ENCODE data around the gene GANC. TPM values are rescaled to one million over a fixed set of nuclear protein-coding genes. Genes with fewer than 3 reads are reported as not detected.

GANC gene
- polyA plus RNA-seq, 6 donors from 2014 or later: 20.8 to 48.7 (median 36.6) TPM

- no peak for DNase-seq
- Mint-ChIP-seq H3K4me3 (no peak overlapping the region), H3K9me3 (no peaks in the 10 kb centered on the region), H3K4me1 (peaks cover 7 to 12% (median 7%) of the 10 kb centered on the region in 3 donors), H3K36me3 (peaks cover 14 to 40% of the 10 kb centered on the region in 2 donors), H3K27ac (peak overlapping the region in 2 of 6 donors; percentile 31 to 39), H3K27me3 (no peaks in the 10 kb centered on the region)
- no peak for ATAC-seq (ENCODE audit: low read depth in 2 of 2)
Measured at GRCh38 chr15:42404461-42405235, 131.6 kb downstream of the GANC start.

- H3K27me3 Mint-ChIP-seq: no peaks in the 10 kb centered on the region
- H3K4me1 Mint-ChIP-seq: peaks cover 4 to 6% (median 6%) of the 10 kb centered on the region in 3 donors
- H3K27ac Mint-ChIP-seq: no peak overlapping the region
- no peaks in the 10 kb centered on the region for H3K9me3 Mint-ChIP-seq
- H3K4me3 Mint-ChIP-seq: no peak overlapping the region
- ATAC-seq (ENCODE audit: low read depth in 2 of 2) (no peak), DNase-seq (no peak)
- peaks cover 9 to 27% of the 10 kb centered on the region in 2 donors for H3K36me3 Mint-ChIP-seq
Measured at GRCh38 chr15:42405863-42406482, 133.0 kb downstream of the GANC start.

Other genes with a start within 250 kb of the GANC start
- not detected for gene PLA2G4D, start 178.6 kb upstream of the GANC start, polyA plus RNA-seq (ENCODE audit: low read depth in 6 of 6)
- gene PLA2G4F, start 116.6 kb upstream of the GANC start, polyA plus RNA-seq (ENCODE audit: low read depth in 6 of 6): not detected
- 10 to 100 TPM; 14.9 to 42.7 (median 28.9) TPM for gene VPS39, start 64.9 kb upstream of the GANC start, polyA plus RNA-seq (ENCODE audit: low read depth in 6 of 6)
- gene TMEM87A, start 232 bp downstream of the GANC start, polyA plus RNA-seq (ENCODE audit: low read depth in 6 of 6): 10 to 100 TPM; 37.5 to 66.8 (median 48.7) TPM
- gene CAPN3, start 86.3 kb downstream of the GANC start, polyA plus RNA-seq (ENCODE audit: low read depth in 6 of 6): 1 to 10 TPM in 4 of 6 donors, under 1 TPM in 1, not detected in 1; 0.29 to 5.7 (median 1.6) TPM
- 10 to 100 TPM; 24.1 to 87.1 (median 52.0) TPM for gene ZNF106, start 217.9 kb downstream of the GANC start, polyA plus RNA-seq (ENCODE audit: low read depth in 6 of 6)
- 100 to 1,000 TPM; 156 to 209 (median 175) TPM for gene SNAP23, start 222.4 kb downstream of the GANC start, polyA plus RNA-seq (ENCODE audit: low read depth in 6 of 6)

All from naive B cell (primary cell).